ENCODE data around the gene PPP1R12B. TPM values are rescaled to one million over a fixed set of nuclear protein-coding genes. Genes with fewer than 3 reads are reported as not detected.
A peak's percentile ranks its signal among the peaks of the same experiment; 100 is the strongest.
"Not testable (repeated sequence)": the region's sequence is repeated elsewhere in the genome, so short reads cannot be mapped to it uniquely, and the experiment has no call there.

PPP1R12B gene
- total and polyA plus RNA-seq, 4 donors: 6.0 to 122 (median 22.0) TPM

DNA sequence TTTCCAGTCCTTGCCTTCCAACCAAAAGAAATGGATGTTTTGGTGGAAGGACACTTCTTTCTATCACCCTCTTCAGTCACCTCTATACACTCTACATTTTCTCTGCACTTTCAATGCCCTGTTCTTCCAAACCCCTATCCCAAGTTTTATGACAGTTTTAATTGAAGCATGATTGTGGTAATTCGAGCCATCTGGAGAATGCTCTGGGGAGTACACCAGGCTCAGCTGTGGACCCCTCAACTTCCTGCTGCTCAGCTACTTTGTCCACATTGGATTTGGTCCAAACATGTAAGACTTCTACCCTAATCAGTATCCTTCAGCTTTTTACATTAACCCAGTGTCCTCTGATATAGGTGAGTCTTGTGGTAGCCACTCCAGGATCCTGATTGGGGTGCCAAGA, 232.1 kb downstream of the PPP1R12B start:
- no peaks in the 10 kb centered on the region for H3K27me3 ChIP-seq (ENCODE audit: control insufficient read depth in 3 of 3, insufficient read depth in 3 of 3, low read length in 2 of 3)
- H3K4me3 ChIP-seq: no peak overlapping the region
- WGBS, 2 donors: 75 to 84% methylated on average over 1 of the region's 1 CpG
- H3K9ac ChIP-seq (ENCODE audit: insufficient read depth in 1 of 2, low read length in 2 of 2): no peak overlapping the region
- DNase-seq (peak in 1 of 3 donors; percentile 28), ATAC-seq (ENCODE audit: insufficient read depth, low FRiP score) (no peak)
- H3K27ac ChIP-seq (ENCODE audit: low read depth in 1 of 2, low read length in 1 of 2): peak overlapping the region in 1 of 2 donors; percentile 65
- no peaks in the 10 kb centered on the region for H3K9me3 ChIP-seq (ENCODE audit: control insufficient read depth in 4 of 4, insufficient read depth in 3 of 4, low read length in 3 of 4)
- peaks cover 6 to 61% (median 42%) of the 10 kb centered on the region in 5 donors for H3K4me1 ChIP-seq (ENCODE audit: control insufficient read depth in 5 of 5, insufficient read depth in 5 of 5, low read length in 5 of 5)
- TF ChIP-seq, protein P1, sequence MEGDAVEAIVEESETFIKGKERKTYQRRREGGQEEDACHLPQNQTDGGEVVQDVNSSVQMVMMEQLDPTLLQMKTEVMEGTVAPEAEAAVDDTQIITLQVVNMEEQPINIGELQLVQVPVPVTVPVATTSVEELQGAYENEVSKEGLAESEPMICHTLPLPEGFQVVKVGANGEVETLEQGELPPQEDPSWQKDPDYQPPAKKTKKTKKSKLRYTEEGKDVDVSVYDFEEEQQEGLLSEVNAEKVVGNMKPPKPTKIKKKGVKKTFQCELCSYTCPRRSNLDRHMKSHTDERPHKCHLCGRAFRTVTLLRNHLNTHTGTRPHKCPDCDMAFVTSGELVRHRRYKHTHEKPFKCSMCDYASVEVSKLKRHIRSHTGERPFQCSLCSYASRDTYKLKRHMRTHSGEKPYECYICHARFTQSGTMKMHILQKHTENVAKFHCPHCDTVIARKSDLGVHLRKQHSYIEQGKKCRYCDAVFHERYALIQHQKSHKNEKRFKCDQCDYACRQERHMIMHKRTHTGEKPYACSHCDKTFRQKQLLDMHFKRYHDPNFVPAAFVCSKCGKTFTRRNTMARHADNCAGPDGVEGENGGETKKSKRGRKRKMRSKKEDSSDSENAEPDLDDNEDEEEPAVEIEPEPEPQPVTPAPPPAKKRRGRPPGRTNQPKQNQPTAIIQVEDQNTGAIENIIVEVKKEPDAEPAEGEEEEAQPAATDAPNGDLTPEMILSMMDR (IDR thresholded peaks at IDR 0.05; ENCODE audit: control extremely low read depth, extremely low read depth): no peak
- H3K36me3 ChIP-seq (ENCODE audit: control insufficient read depth in 4 of 4, insufficient read depth in 4 of 4, low read length in 4 of 4): peaks cover 4 to 18% (median 11%) of the 10 kb centered on the region in 4 donors

DNA sequence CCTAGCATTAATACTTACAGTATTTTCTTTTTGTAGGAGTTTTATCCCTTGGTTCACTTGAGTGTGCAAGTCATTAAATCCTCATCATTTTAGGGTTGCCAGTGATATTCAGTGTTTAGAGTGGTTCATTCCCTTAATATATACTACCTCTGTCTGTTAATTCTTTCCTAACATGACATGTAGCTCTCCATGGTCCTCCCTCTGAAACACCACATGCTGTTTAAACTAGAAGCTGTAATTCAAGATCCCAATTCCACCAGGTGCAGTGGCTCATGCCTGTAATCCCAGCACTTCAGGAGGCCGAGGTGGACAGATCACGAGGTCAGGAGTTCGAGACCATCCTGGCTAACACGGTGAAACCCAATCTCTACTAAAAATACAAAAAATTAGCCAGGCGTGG, 233.9 kb downstream of the PPP1R12B start:
- not testable (repeated sequence) for H3K4me3 ChIP-seq; ATAC-seq (ENCODE audit: insufficient read depth, low FRiP score); H3K27me3 ChIP-seq (ENCODE audit: control insufficient read depth in 3 of 3, insufficient read depth in 3 of 3, low read length in 2 of 3); H3K9ac ChIP-seq (ENCODE audit: insufficient read depth in 1 of 2, low read length in 2 of 2); H3K9me3 ChIP-seq (ENCODE audit: control insufficient read depth in 4 of 4, insufficient read depth in 3 of 4, low read length in 3 of 4); DNase-seq; H3K27ac ChIP-seq (ENCODE audit: low read depth in 1 of 2, low read length in 1 of 2)
- Histone ChIP-seq H3K4me1 (ENCODE audit: control insufficient read depth in 5 of 5, insufficient read depth in 5 of 5, low read length in 5 of 5) (peaks cover 8 to 55% (median 43%) of the 10 kb centered on the region in 5 donors), H3K36me3 (ENCODE audit: control insufficient read depth in 4 of 4, insufficient read depth in 4 of 4, low read length in 4 of 4) (peaks cover 4 to 18% (median 9%) of the 10 kb centered on the region in 4 donors)
- 93 to 97% methylated on average over 5 of the region's 5 CpGs for WGBS, 2 donors

DNA sequence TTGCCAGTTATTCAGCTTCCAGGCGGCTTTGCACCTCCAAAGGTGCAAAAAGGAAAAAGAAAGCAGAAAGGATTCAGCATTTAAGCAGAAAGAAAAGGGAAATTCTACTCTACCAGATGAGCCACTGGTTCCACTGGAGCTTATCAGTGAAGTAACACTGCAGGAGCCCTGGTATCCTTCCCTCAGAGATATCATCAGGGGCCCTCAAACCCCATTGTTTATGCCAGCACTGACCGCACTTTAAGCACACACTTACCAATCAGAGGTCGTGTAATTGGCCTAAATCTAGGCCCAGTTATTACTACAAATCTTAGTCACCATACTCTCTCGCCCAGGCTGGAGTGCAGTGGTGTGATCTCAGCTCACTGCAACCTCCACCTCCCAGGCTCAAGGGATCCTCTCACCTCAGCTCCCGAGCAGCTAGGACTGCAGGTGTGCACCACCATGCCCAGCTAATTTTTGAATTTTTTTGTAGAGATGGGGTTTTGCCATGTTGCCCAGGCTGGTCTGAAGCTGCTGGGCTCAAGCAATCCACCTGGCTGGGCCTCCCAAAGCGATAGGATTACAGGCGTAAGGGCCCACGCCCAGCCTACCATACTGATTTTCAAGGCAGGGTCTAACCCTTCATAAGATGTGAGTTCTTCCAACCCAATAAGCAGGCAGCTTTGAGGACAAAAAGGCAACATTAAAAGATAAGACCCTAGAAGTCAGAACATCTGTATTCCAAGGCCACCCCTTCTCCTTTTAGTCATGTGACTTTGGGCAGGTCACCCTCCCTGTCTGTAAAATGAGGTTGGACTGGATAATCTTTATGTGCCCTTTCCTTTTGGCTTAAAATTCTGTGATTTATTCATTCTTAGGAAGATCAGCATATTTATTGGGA, 236.4 kb downstream of the PPP1R12B start:
- ATAC-seq (ENCODE audit: insufficient read depth, low FRiP score): no peak
- H3K4me1 ChIP-seq (ENCODE audit: control insufficient read depth in 5 of 5, insufficient read depth in 5 of 5, low read length in 5 of 5): peaks cover 15 to 50% (median 34%) of the 10 kb centered on the region in 5 donors
- H3K9me3 ChIP-seq (ENCODE audit: control insufficient read depth in 4 of 4, insufficient read depth in 3 of 4, low read length in 3 of 4): no peaks in the 10 kb centered on the region
- peaks cover 4 to 18% (median 10%) of the 10 kb centered on the region in 4 donors for H3K36me3 ChIP-seq (ENCODE audit: control insufficient read depth in 4 of 4, insufficient read depth in 4 of 4, low read length in 4 of 4)
- H3K4me3 ChIP-seq: no peak overlapping the region
- no peaks in the 10 kb centered on the region for H3K27me3 ChIP-seq (ENCODE audit: control insufficient read depth in 3 of 3, insufficient read depth in 3 of 3, low read length in 2 of 3)
- H3K9ac ChIP-seq (ENCODE audit: insufficient read depth in 1 of 2, low read length in 2 of 2): no peak overlapping the region
- H3K27ac ChIP-seq (ENCODE audit: low read depth in 1 of 2, low read length in 1 of 2): peak overlapping the region in 1 of 2 donors; percentile 46
- TF ChIP-seq, protein P1 (IDR thresholded peaks at IDR 0.05; ENCODE audit: control extremely low read depth, extremely low read depth): no peak
- 90 to 93% methylated on average over 8 of the region's 8 CpGs for WGBS, 2 donors
- DNase-seq: no peak

DNA sequence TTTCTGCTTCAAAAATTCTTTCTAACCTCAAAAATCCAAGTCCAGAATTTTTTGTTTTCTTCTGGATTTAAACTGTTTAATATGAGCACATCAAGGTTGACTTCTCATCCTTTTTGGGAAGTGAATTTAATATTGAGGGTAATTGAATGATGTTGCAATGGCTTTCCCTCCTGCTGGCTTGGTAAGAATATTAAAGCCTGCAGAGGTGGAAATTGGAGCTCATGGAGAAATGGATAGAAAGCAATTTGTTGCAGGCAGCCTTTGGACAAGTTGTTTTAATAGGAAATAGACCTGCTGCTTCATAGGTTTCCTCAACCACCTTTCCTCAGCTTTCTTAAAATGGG, 237.1 kb downstream of the PPP1R12B start:
- peak overlapping the region in 1 of 2 donors; percentile 85 for H3K27ac ChIP-seq (ENCODE audit: low read depth in 1 of 2, low read length in 1 of 2)
- no peak overlapping the region for H3K4me3 ChIP-seq
- H3K9me3 ChIP-seq (ENCODE audit: control insufficient read depth in 4 of 4, insufficient read depth in 3 of 4, low read length in 3 of 4): no peaks in the 10 kb centered on the region
- TF ChIP-seq, protein P1 (IDR thresholded peaks at IDR 0.05; ENCODE audit: control extremely low read depth, extremely low read depth): no peak
- no peaks in the 10 kb centered on the region for H3K27me3 ChIP-seq (ENCODE audit: control insufficient read depth in 3 of 3, insufficient read depth in 3 of 3, low read length in 2 of 3)
- peaks cover 4 to 15% (median 9%) of the 10 kb centered on the region in 4 donors for H3K36me3 ChIP-seq (ENCODE audit: control insufficient read depth in 4 of 4, insufficient read depth in 4 of 4, low read length in 4 of 4)
- ATAC-seq (ENCODE audit: insufficient read depth, low FRiP score) (no peak), DNase-seq (no peak)
- H3K9ac ChIP-seq (ENCODE audit: insufficient read depth in 1 of 2, low read length in 2 of 2): no peak overlapping the region
- H3K4me1 ChIP-seq (ENCODE audit: control insufficient read depth in 5 of 5, insufficient read depth in 5 of 5, low read length in 5 of 5): peaks cover 13 to 44% (median 30%) of the 10 kb centered on the region in 5 donors
